ENCODE data around the gene UBE2S.

Gene UBE2S

GRCh38 chr19:55358943-55359908, 48.4 kb downstream of the UBE2S start:
- DNase-seq: no peak

GRCh38 chr19:55358493-55358892, 49.1 kb downstream of the UBE2S start:
- no peak for DNase-seq

GRCh38 chr19:55355213-55355821, 52.3 kb downstream of the UBE2S start:
- no peak for DNase-seq

GRCh38 chr19:55354698-55355212, 52.8 kb downstream of the UBE2S start, which contains the start of gene COX6B2:
COX6B2 (minus strand) TSS chr19:55354719; CDS start chr19:55354521, 198 bp downstream.
- DNase-seq: no peak

- DNase-seq: peak; percentile 23
These were observed 53.5 kb downstream of the UBE2S start for GRCh38 chr19:55353803-55354697.

- no peak for DNase-seq
These were observed 54.2 kb downstream of the UBE2S start for GRCh38 chr19:55353356-55353802.

GRCh38 chr19:55352549-55353145, 54.9 kb downstream of the UBE2S start:
- no peak for DNase-seq

- DNase-seq: no peak
These were observed 55.5 kb downstream of the UBE2S start for GRCh38 chr19:55352040-55352439.

- no peak for DNase-seq
These were observed 56.8 kb downstream of the UBE2S start for GRCh38 chr19:55350620-55351315.
